ENCODE results near the gene ISG20. TPM values are rescaled to one million over a fixed set of nuclear protein-coding genes. Genes with fewer than 3 reads are reported as not detected.

Gene ISG20
- total and polyA plus RNA-seq, 2 of the 8 experiments (the other 6 are each of a cell fraction or from before 2014, with no cell fraction given), result 2.9 to 5.2 TPM

- TF ChIP-seq YY1 (IDR thresholded peaks at IDR 0.05; ENCODE audit: low read depth, low read length) (no peak), SRF (IDR thresholded peaks at IDR 0.05; ENCODE audit: low read depth, low read length) (0 out of 2 replicates have a peak, but pooled peaks have one; percentile 1), RFX5 (IDR thresholded peaks at IDR 0.05; ENCODE audit: borderline replicate concordance, low read depth, low read length) (no peak), SIRT6 (IDR thresholded peaks at IDR 0.05; ENCODE audit: low read length) (no peak), HDAC2 (IDR thresholded peaks at IDR 0.05; ENCODE audit: borderline replicate concordance in 1 of 2, low read depth in 2 of 2, low read length in 2 of 2) (0 out of 4 replicates have a peak, but pooled peaks of 1 of the 2 experiments have one; percentile 12), SAP30 (IDR thresholded peaks at IDR 0.05; ENCODE audit: insufficient read depth, insufficient replicate concordance, low read length) (no peak), BRCA1 (IDR thresholded peaks at IDR 0.05; ENCODE audit: low read depth, low read length) (no peak), E2F6 (IDR thresholded peaks at IDR 0.05) (no peak), ZNF274 (IDR thresholded peaks at IDR 0.05; ENCODE audit: borderline replicate concordance, extremely low read depth, low read length) (no peak), EP300 (IDR thresholded peaks at IDR 0.05; ENCODE audit: borderline replicate concordance in 1 of 2, low read depth in 2 of 2, low read length in 2 of 2) (no peak), SIN3A (conservative IDR thresholded peaks at IDR 0.05 in 1 of 2, IDR thresholded peaks at IDR 0.05 in 1 of 2; ENCODE audit: low read depth in 1 of 2, low read length in 2 of 2) (no peak), POLR2AphosphoS5 (IDR thresholded peaks at IDR 0.05; ENCODE audit: low read depth, low read length) (no peak), SIX5 (IDR thresholded peaks at IDR 0.05; ENCODE audit: low read depth, low read length) (no peak)
- TF ChIP-seq, protein P1, sequence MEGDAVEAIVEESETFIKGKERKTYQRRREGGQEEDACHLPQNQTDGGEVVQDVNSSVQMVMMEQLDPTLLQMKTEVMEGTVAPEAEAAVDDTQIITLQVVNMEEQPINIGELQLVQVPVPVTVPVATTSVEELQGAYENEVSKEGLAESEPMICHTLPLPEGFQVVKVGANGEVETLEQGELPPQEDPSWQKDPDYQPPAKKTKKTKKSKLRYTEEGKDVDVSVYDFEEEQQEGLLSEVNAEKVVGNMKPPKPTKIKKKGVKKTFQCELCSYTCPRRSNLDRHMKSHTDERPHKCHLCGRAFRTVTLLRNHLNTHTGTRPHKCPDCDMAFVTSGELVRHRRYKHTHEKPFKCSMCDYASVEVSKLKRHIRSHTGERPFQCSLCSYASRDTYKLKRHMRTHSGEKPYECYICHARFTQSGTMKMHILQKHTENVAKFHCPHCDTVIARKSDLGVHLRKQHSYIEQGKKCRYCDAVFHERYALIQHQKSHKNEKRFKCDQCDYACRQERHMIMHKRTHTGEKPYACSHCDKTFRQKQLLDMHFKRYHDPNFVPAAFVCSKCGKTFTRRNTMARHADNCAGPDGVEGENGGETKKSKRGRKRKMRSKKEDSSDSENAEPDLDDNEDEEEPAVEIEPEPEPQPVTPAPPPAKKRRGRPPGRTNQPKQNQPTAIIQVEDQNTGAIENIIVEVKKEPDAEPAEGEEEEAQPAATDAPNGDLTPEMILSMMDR (IDR thresholded peaks at IDR 0.05; ENCODE audit: control extremely low read depth in 1 of 3, insufficient read depth in 1 of 3, low read depth in 1 of 3, low read length in 3 of 3), result no peak
These were observed 66.3 kb downstream of the ISG20 start (continued) for GRCh38 chr15:88704791-88705768.
